Measurements from ENCODE around the gene CDH15. TPM values are rescaled to one million over a fixed set of nuclear protein-coding genes. Genes with fewer than 3 reads are reported as not detected.

The CDH15 gene
- total and polyA plus RNA-seq, 2 of the 13 experiments (the other 11 are each of a cell fraction or from before 2014, with no cell fraction given) = 0.74 to 2.2 TPM

DNA sequence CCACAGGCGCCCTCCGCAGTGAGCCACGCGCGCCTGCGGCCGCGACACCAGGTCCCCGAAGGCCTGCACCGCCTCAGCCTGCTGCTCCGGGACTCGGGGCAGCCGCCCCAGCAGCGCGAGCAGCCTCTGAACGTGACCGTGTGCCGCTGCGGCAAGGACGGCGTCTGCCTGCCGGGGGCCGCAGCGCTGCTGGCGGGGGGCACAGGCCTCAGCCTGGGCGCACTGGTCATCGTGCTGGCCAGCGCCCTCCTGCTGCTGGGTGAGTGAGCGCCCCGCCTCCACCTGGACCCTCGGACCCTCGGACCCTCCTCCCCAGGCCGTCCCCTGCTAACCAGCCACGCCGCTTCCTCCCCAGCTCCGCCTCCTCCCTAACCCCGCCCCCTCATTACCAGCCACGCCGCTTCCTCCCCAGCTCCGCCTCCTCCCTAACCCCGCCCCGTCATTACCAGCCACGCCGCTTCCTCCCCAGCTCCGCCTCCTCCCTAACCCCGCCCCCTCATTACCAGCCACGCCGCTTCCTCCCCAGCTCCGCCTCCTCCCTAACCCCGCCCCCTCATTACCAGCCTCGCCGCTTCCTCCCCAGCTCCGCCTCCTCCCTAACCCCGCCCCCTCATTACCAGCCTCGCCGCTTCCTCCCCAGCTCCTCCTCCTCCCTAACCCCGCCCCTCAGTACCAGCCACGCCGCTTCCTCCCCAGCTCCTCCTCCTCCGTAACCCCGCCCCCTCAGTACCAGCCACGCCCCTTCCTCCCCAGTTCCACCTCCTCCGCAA, 20.8 kb downstream of the CDH15 start (continued):
- TF ChIP-seq CAMTA2 (CRISPR knock-in tag; IDR thresholded peaks at IDR 0.05; ENCODE audit: borderline replicate concordance) (peak; percentile 61; the same call in 1 of the 2 replicates), ZNF225 (CRISPR knock-in tag; IDR thresholded peaks at IDR 0.05) (peak; percentile 78; the same call in 1 of the 2 replicates), TBX2 (CRISPR knock-in tag; IDR thresholded peaks at IDR 0.05; ENCODE audit: borderline replicate concordance) (peak; percentile 82), CHCHD3 (CRISPR knock-in tag; IDR thresholded peaks at IDR 0.05) (0 out of 2 replicates have a peak, but pooled peaks have one; percentile 66), ISL2 (CRISPR knock-in tag; IDR thresholded peaks at IDR 0.05) (0 out of 2 replicates have a peak, but pooled peaks have one; percentile 38), HNRNPK (IDR thresholded peaks at IDR 0.05; ENCODE audit: low read depth, low read length, poor library complexity, severe bottlenecking) (peak; percentile 94), ZNF773 (CRISPR knock-in tag; IDR thresholded peaks at IDR 0.05; ENCODE audit: borderline replicate concordance) (peak; percentile 91; the same call in 1 of the 2 replicates), EEA1 (CRISPR knock-in tag; IDR thresholded peaks at IDR 0.05; ENCODE audit: borderline replicate concordance) (peak; percentile 97), EED (CRISPR knock-in tag; IDR thresholded peaks at IDR 0.05) (peak; percentile 95), NR2C2 (CRISPR knock-in tag; IDR thresholded peaks at IDR 0.05; ENCODE audit: borderline replicate concordance) (peak; percentile 22; the same call in 1 of the 2 replicates), ZNF235 (CRISPR knock-in tag; IDR thresholded peaks at IDR 0.05; ENCODE audit: borderline replicate concordance) (0 out of 2 replicates have a peak, but pooled peaks have one; percentile 70), KDM3A (CRISPR knock-in tag; IDR thresholded peaks at IDR 0.05; ENCODE audit: low read depth) (peak; percentile 83; the same call in 1 of the 2 replicates), ZNF30 (CRISPR knock-in tag; IDR thresholded peaks at IDR 0.05) (peak; percentile 34; the same call in 1 of the 2 replicates), REXO4 (CRISPR knock-in tag; IDR thresholded peaks at IDR 0.05; ENCODE audit: borderline replicate concordance) (0 out of 2 replicates have a peak, but pooled peaks have one; percentile 59), RXRA (CRISPR knock-in tag; IDR thresholded peaks at IDR 0.05) (peak; percentile 70; the same call in 1 of the 2 replicates), ETV6 (CRISPR knock-in tag; conservative IDR thresholded peaks at IDR 0.05) (peak; percentile 90), CEBPG (CRISPR knock-in tag; IDR thresholded peaks at IDR 0.05) (peak; percentile 9; the same call in 1 of the 2 replicates), ZBTB38 (CRISPR knock-in tag; IDR thresholded peaks at IDR 0.05) (peak; percentile 93)
- TF ChIP-seq, protein P1, sequence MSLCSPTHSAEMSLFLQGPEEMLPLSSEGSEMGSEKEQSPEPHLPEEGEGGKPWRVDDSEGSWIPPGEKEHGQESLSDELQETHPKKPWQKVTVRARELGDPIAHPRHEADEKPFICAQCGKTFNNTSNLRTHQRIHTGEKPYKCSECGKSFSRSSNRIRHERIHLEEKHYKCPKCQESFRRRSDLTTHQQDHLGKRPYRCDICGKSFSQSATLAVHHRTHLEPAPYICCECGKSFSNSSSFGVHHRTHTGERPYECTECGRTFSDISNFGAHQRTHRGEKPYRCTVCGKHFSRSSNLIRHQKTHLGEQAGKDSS (CRISPR knock-in tag; IDR thresholded peaks at IDR 0.05; ENCODE audit: borderline replicate concordance, low read depth) = peak; percentile 78; the same call in 1 of the 2 replicates
- TF ChIP-seq, protein P2, sequence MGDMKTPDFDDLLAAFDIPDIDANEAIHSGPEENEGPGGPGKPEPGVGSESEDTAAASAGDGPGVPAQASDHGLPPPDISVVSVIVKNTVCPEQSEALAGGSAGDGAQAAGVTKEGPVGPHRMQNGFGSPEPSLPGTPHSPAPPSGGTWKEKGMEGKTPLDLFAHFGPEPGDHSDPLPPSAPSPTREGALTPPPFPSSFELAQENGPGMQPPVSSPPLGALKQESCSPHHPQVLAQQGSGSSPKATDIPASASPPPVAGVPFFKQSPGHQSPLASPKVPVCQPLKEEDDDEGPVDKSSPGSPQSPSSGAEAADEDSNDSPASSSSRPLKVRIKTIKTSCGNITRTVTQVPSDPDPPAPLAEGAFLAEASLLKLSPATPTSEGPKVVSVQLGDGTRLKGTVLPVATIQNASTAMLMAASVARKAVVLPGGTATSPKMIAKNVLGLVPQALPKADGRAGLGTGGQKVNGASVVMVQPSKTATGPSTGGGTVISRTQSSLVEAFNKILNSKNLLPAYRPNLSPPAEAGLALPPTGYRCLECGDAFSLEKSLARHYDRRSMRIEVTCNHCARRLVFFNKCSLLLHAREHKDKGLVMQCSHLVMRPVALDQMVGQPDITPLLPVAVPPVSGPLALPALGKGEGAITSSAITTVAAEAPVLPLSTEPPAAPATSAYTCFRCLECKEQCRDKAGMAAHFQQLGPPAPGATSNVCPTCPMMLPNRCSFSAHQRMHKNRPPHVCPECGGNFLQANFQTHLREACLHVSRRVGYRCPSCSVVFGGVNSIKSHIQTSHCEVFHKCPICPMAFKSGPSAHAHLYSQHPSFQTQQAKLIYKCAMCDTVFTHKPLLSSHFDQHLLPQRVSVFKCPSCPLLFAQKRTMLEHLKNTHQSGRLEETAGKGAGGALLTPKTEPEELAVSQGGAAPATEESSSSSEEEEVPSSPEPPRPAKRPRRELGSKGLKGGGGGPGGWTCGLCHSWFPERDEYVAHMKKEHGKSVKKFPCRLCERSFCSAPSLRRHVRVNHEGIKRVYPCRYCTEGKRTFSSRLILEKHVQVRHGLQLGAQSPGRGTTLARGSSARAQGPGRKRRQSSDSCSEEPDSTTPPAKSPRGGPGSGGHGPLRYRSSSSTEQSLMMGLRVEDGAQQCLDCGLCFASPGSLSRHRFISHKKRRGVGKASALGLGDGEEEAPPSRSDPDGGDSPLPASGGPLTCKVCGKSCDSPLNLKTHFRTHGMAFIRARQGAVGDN (CRISPR knock-in tag; IDR thresholded peaks at IDR 0.05) = peak; percentile 80
- TF ChIP-seq, protein P3, sequence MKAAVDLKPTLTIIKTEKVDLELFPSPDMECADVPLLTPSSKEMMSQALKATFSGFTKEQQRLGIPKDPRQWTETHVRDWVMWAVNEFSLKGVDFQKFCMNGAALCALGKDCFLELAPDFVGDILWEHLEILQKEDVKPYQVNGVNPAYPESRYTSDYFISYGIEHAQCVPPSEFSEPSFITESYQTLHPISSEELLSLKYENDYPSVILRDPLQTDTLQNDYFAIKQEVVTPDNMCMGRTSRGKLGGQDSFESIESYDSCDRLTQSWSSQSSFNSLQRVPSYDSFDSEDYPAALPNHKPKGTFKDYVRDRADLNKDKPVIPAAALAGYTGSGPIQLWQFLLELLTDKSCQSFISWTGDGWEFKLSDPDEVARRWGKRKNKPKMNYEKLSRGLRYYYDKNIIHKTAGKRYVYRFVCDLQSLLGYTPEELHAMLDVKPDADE (CRISPR knock-in tag; IDR thresholded peaks at IDR 0.05) = peak; percentile 83; the same call in 1 of the 2 replicates
- TF ChIP-seq, protein P4, sequence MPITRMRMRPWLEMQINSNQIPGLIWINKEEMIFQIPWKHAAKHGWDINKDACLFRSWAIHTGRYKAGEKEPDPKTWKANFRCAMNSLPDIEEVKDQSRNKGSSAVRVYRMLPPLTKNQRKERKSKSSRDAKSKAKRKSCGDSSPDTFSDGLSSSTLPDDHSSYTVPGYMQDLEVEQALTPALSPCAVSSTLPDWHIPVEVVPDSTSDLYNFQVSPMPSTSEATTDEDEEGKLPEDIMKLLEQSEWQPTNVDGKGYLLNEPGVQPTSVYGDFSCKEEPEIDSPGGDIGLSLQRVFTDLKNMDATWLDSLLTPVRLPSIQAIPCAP (CRISPR knock-in tag; IDR thresholded peaks at IDR 0.05; ENCODE audit: low read depth) = 0 out of 2 replicates have a peak, but pooled peaks have one; percentile 31
